KMS-11 (cell line): ENCODE results near the gene TMPRSS5.

Source experiments
- H2AFZ ChIP-seq: fragments of 200-600 bp; sonication (generic); 2 replicates; pipeline ENCODE4 v1.6.1; 2016; ENCODE audit warnings: antibody characterized with exemption, mixed run types, low read depth
- H3K27ac ChIP-seq: fragments of 200-600 bp; sonication (generic); 2 replicates; pipeline ENCODE4 v1.6.1; 2016; ENCODE audit warnings: mild to moderate bottlenecking, mixed run types
- H3K27me3 ChIP-seq: fragments of 200-600 bp; sonication (generic); 2 replicates; pipeline ENCODE4 v1.6.1; 2017; ENCODE audit warnings: mild to moderate bottlenecking, low read depth, mixed run types, moderate library complexity; ENCODE audit not compliant: insufficient read depth
- H3K36me3 ChIP-seq: fragments of 200-600 bp; sonication (generic); 2 replicates; pipeline ENCODE4 v1.6.1; 2017; ENCODE audit warnings: mild to moderate bottlenecking, mixed run types; ENCODE audit not compliant: insufficient read depth
- H3K4me1 ChIP-seq: fragments of 200-600 bp; sonication (generic); 2 replicates; pipeline ENCODE4 v1.6.1; 2016; ENCODE audit warnings: mild to moderate bottlenecking, low read depth, mixed run types; ENCODE audit not compliant: poor library complexity, severe bottlenecking
- H3K4me2 ChIP-seq: fragments of 200-600 bp; sonication (generic); 2 replicates; pipeline ENCODE4 v1.7.0; 2016; ENCODE audit warnings: mild to moderate bottlenecking, mixed run types
- H3K4me3 ChIP-seq: fragments of 200-600 bp; sonication (generic); IDR thresholded peaks from 2 replicates; pipeline ENCODE4 v1.6.1; 2017; ENCODE audit warnings: low read depth, low read length, mixed read lengths; ENCODE audit not compliant: insufficient read depth
- H3K79me2 ChIP-seq: fragments of 200-600 bp; sonication (generic); 2 replicates; pipeline ENCODE4 v1.6.1; 2016; ENCODE audit warnings: low read depth, mixed run types; ENCODE audit not compliant: insufficient read depth
- H3K9ac ChIP-seq: fragments of 200-600 bp; sonication (generic); 2 replicates; pipeline ENCODE4 v1.6.1; 2016; ENCODE audit warnings: mild to moderate bottlenecking, mixed run types
- H4K20me1 ChIP-seq: fragments of 200-600 bp; sonication (generic); 2 replicates; pipeline ENCODE4 v1.6.1; 2016; ENCODE audit warnings: mild to moderate bottlenecking, mixed run types; ENCODE audit not compliant: insufficient read depth
- CTCF ChIP-seq: fragments of 200-600 bp; sonication (generic); conservative IDR thresholded peaks from 2 replicates; pipeline ENCODE4 v1.6.1; 2017; ENCODE audit warnings: low read depth, mild to moderate bottlenecking, antibody characterized with exemption, low read length, moderate library complexity, mixed read lengths

TMPRSS5 gene

DNA sequence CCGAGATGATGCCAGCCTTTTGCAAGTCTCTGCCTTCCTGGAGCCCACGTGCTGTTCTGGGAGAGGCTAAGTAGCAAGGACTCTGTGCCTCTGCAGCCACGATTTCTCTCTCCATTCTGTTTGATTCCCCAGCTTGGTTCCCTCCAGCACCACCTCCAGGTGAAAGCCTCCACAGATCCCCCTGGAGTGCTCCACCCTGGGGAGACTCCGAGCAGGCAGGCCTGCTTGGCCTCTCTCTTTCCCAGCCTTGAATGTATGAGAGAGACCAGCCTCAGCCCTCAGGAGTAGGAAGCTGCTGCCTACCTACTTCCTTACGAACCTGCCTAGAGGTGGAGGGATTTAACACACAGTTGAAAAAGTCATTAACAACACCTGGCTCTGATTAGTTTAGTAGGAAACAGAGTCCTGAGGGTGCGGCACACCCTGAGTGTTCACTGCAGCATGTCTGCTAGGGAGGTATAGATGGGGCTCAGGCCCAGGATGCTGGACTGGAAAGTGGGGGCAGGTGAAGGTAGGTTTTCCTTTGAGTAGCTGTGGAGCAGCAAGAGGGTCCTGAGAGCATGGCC is 22.5 kb downstream of the TMPRSS5 start:
- no peak overlapping the region for H3K9ac ChIP-seq
- no peak for TF ChIP-seq CTCF
- no peaks in the 10 kb centered on the region for H3K27me3 ChIP-seq

DNA sequence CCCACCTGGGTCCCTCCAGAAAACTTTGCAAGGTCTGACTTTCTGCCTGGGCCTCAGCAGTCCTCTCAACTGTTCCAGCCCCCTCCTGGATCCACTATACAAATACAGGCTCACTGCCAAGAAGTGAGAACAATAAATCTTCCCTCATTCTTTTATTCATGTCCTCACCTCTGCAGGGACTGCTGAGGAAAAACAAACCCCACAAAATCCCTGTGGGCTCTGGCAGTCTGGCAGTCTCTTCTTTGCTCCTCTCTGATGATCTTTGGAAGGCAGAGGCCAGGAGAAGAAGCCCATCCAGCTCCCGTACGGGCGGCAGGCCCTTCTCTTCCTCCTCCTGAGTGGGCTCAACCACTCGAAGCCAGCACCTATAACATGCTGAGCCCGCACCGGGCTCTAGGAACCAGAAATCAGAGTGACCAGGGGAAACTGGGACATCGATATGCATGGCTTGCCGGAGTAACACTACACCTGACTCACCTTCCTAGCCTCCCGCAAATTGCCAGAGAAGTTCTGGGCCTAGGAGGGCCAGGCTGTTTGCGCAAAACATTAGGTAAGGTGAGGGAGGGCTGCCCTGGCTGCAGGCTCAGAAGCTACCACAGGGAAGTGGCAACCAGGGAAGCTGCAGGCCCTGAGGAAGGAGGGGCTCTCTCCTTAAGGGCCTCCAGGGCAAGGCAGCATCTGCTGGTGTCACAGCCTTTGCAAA is 24.2 kb downstream of the TMPRSS5 start:
- Histone ChIP-seq H2AFZ (no peak overlapping the region), H4K20me1 (no peaks in the 10 kb centered on the region), H3K27me3 (no peaks in the 10 kb centered on the region), H3K27ac (no peak overlapping the region), H3K4me3 (no peak overlapping the region), H3K79me2 (no peaks in the 10 kb centered on the region), H3K4me2 (no peak overlapping the region), H3K36me3 (no peaks in the 10 kb centered on the region), H3K4me1 (no peaks in the 10 kb centered on the region), H3K9ac (no peak overlapping the region)
- TF ChIP-seq CTCF, result no peak

More for the DNA sequence above, 22.5 kb downstream of the TMPRSS5 start:
- no peaks in the 10 kb centered on the region for H3K36me3 ChIP-seq
- H3K4me3 ChIP-seq, result no peak overlapping the region
- no peaks in the 10 kb centered on the region for H3K4me1 ChIP-seq
- no peak overlapping the region for H3K4me2 ChIP-seq
- no peaks in the 10 kb centered on the region for H4K20me1 ChIP-seq
- no peak overlapping the region for H3K27ac ChIP-seq
- H2AFZ ChIP-seq, result no peak overlapping the region
- no peaks in the 10 kb centered on the region for H3K79me2 ChIP-seq

DNA sequence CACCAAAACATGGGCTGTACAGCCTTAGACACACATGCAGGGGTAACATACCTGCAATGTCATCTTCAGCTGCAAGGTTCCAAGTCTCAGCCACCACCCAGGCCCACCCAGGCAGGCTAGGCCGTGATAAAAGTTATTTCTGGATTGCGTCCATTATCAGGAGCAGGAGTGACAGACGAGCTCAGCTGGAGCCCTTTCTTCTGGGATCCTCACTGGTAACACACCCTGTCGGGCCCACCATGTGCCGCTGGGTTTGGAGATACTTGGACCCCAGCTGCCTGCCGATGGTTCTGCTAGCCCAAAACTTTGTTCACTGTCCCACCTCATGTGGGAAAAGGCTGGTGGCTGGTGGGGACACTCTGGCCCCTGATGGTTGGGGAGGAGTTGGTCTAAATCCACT is 24.8 kb downstream of the TMPRSS5 start:
- no peaks in the 10 kb centered on the region for H3K4me1 ChIP-seq
- no peak overlapping the region for H2AFZ ChIP-seq
- no peak overlapping the region for H3K4me2 ChIP-seq
- H3K9ac ChIP-seq, result no peak overlapping the region
- no peaks in the 10 kb centered on the region for H3K79me2 ChIP-seq
- no peak for TF ChIP-seq CTCF
- no peak overlapping the region for H3K27ac ChIP-seq
- no peaks in the 10 kb centered on the region for H3K36me3 ChIP-seq
- H4K20me1 ChIP-seq, result no peaks in the 10 kb centered on the region
- H3K4me3 ChIP-seq, result no peak overlapping the region
- H3K27me3 ChIP-seq, result no peaks in the 10 kb centered on the region

- no peak for TF ChIP-seq CTCF
- H3K36me3 ChIP-seq, result no peaks in the 10 kb centered on the region
- no peak overlapping the region for H3K4me2 ChIP-seq
- H3K9ac ChIP-seq, result no peak overlapping the region
- H2AFZ ChIP-seq, result no peak overlapping the region
- H3K4me1 ChIP-seq, result no peaks in the 10 kb centered on the region
- H3K27ac ChIP-seq, result no peak overlapping the region
- H3K4me3 ChIP-seq, result no peak overlapping the region
- no peaks in the 10 kb centered on the region for H3K79me2 ChIP-seq
- H3K27me3 ChIP-seq, result no peaks in the 10 kb centered on the region
- H4K20me1 ChIP-seq, result no peaks in the 10 kb centered on the region
These were observed 28.4 kb downstream of the TMPRSS5 start for GRCh38 chr11:113677685-113678084.
